H9 (cell line): ENCODE results near the gene TAAR8. TPM values are rescaled to one million over a fixed set of nuclear protein-coding genes. Genes with fewer than 3 reads are reported as not detected.

Experiments
- DNase-seq: peaks from one replicate; pipeline ENCODE4 v3.0.0-alpha.2; 2017
- H2AFZ ChIP-seq: one replicate; pipeline ENCODE4 v1.6.1; 2013; ENCODE audit warnings: mild to moderate bottlenecking, low read length, control low read depth, moderate library complexity
- H2AK5ac ChIP-seq: 2 replicates; pipeline ENCODE4 v1.6.1; 2013; ENCODE audit warnings: low read length, control low read depth, mixed read lengths; ENCODE audit not compliant: insufficient read length
- H2BK120ac ChIP-seq: one replicate; pipeline ENCODE4 v1.6.1; 2013; ENCODE audit warnings: low read depth, mild to moderate bottlenecking, low read length, control low read depth, inconsistent platforms; ENCODE audit not compliant: poor library complexity, severe bottlenecking
- H2BK12ac ChIP-seq: 2 replicates; pipeline ENCODE4 v1.6.1; 2013; ENCODE audit warnings: low read length, control low read depth, mixed read lengths, low read depth; ENCODE audit not compliant: insufficient read length
- H2BK15ac ChIP-seq: 2 replicates; pipeline ENCODE4 v1.6.1; 2013; ENCODE audit warnings: low read depth, low read length, control low read depth
- H2BK20ac ChIP-seq: one replicate; pipeline ENCODE4 v1.6.1; 2013; ENCODE audit warnings: low read depth, mild to moderate bottlenecking, low read length, control low read depth, inconsistent platforms; ENCODE audit not compliant: poor library complexity, severe bottlenecking
- H2BK5ac ChIP-seq: 2 replicates; pipeline ENCODE4 v1.6.1; 2013; ENCODE audit warnings: low read length, control low read depth, mixed read lengths; ENCODE audit not compliant: insufficient read length
- H3K14ac ChIP-seq: 2 replicates; pipeline ENCODE4 v1.6.1; 2013; ENCODE audit warnings: low read length, control low read depth; ENCODE audit not compliant: insufficient read depth
- H3K18ac ChIP-seq: 2 replicates; pipeline ENCODE4 v1.6.1; 2013; ENCODE audit warnings: low read depth, mild to moderate bottlenecking, mixed read lengths, low read length, control low read depth; ENCODE audit not compliant: insufficient read length
- H3K23ac ChIP-seq: 2 replicates; pipeline ENCODE4 v1.6.1; 2013; ENCODE audit warnings: low read length, control low read depth, mixed read lengths, low read depth; ENCODE audit not compliant: insufficient read length
- H3K23me2 ChIP-seq: 2 replicates; pipeline ENCODE4 v1.6.1; 2013; ENCODE audit warnings: low read depth, mild to moderate bottlenecking, mixed read lengths, low read length, control low read depth; ENCODE audit not compliant: insufficient read length, poor library complexity, severe bottlenecking
- H3K27ac ChIP-seq: 2 replicates; pipeline ENCODE4 v1.5.1; 2013; ENCODE audit warnings: low read length, control low read depth, mixed read lengths, low read depth; ENCODE audit not compliant: insufficient read length
- H3K27me3 ChIP-seq: 2 replicates; pipeline ENCODE4 v1.6.1; 2013; ENCODE audit warnings: low read length, control low read depth, inconsistent platforms; ENCODE audit not compliant: insufficient read depth
- H3K4ac ChIP-seq: 2 replicates; pipeline ENCODE4 v1.6.1; 2013; ENCODE audit warnings: low read depth, mild to moderate bottlenecking, control low read depth, inconsistent platforms, low read length, moderate library complexity
- H3K4me1 ChIP-seq: 2 replicates; pipeline ENCODE4 v1.6.1; 2013; ENCODE audit warnings: low read length, control low read depth, inconsistent platforms; ENCODE audit not compliant: insufficient read depth
- H3K4me2 ChIP-seq: 2 replicates; pipeline ENCODE4 v1.6.1; 2013; ENCODE audit warnings: low read length, control low read depth, mixed read lengths; ENCODE audit not compliant: insufficient read length, insufficient read depth
- H3K56ac ChIP-seq: 2 replicates; pipeline ENCODE4 v1.6.1; 2013; ENCODE audit warnings: low read depth, mild to moderate bottlenecking, mixed read lengths, low read length, control low read depth; ENCODE audit not compliant: insufficient read length
- H3K79me1 ChIP-seq: 2 replicates; pipeline ENCODE4 v1.6.1; 2013; ENCODE audit warnings: low read depth, mild to moderate bottlenecking, moderate library complexity, low read length, control low read depth, inconsistent platforms; ENCODE audit not compliant: insufficient read depth, poor library complexity, severe bottlenecking
- H3K79me2 ChIP-seq: 2 replicates; pipeline ENCODE4 v1.6.1; 2013; ENCODE audit warnings: low read length, control low read depth, inconsistent platforms; ENCODE audit not compliant: insufficient read depth
- H3K9ac ChIP-seq: 2 replicates; pipeline ENCODE4 v1.6.1; 2013; ENCODE audit warnings: low read length, control low read depth, mixed read lengths; ENCODE audit not compliant: insufficient read length; ENCODE audit errors: extremely low read depth
- H3K9me3 ChIP-seq: one replicate; pipeline ENCODE4 v1.6.1; 2013; ENCODE audit warnings: low read depth, low read length, inconsistent platforms; ENCODE audit not compliant: control insufficient read depth
- H3T11ph ChIP-seq: one replicate; pipeline ENCODE4 v1.6.1; 2013; ENCODE audit warnings: mild to moderate bottlenecking, low read length, control low read depth, inconsistent platforms
- H4K20me1 ChIP-seq: one replicate; pipeline ENCODE4 v1.6.1; 2013; ENCODE audit not compliant: control insufficient read depth, insufficient read length, insufficient read depth
- H4K5ac ChIP-seq: 2 replicates; pipeline ENCODE4 v1.6.1; 2013; ENCODE audit warnings: low read depth, mild to moderate bottlenecking, mixed read lengths, low read length, control low read depth; ENCODE audit not compliant: insufficient read length
- H4K8ac ChIP-seq: replicated peaks from 2 replicates; pipeline ENCODE4 v1.6.1; 2013; ENCODE audit warnings: low read length, control low read depth, mixed read lengths, low read depth; ENCODE audit not compliant: insufficient read length
- H4K91ac ChIP-seq: 2 replicates; pipeline ENCODE4 v1.6.1; 2013; ENCODE audit warnings: low read depth, mild to moderate bottlenecking, moderate library complexity, mixed read lengths, low read length, control low read depth; ENCODE audit not compliant: insufficient read length
- H3K27ac Mint-ChIP-seq, 3 experiments: 2 replicates in 2 of 3; 3 replicates in 1 of 3; pipeline ENCODE4 v1.8.0; 2020 to 2021; ENCODE audit warnings: mixed read lengths in 3 of 3, mild to moderate bottlenecking in 1 of 3, moderate library complexity in 1 of 3
- H3K27me3 Mint-ChIP-seq: 2 replicates; pipeline ENCODE4 v1.8.0; 2021; ENCODE audit warnings: low read depth, mild to moderate bottlenecking, moderate library complexity, mixed read lengths
- H3K36me3 Mint-ChIP-seq, 3 experiments: 2 replicates in 2 of 3; 3 replicates in 1 of 3; pipeline ENCODE4 v1.8.0; 2020 to 2021; ENCODE audit warnings: low read depth in 3 of 3, mixed read lengths in 3 of 3; ENCODE audit not compliant: insufficient read depth in 1 of 3
- H3K4me1 Mint-ChIP-seq, 2 experiments: 2 replicates each; pipeline ENCODE4 v1.8.0; 2020; ENCODE audit warnings: mixed read lengths in 2 of 2
- H3K4me3 Mint-ChIP-seq, 2 experiments: 2 replicates in 1 of 2; 3 replicates in 1 of 2; pipeline ENCODE4 v1.8.0; 2020 to 2021; ENCODE audit warnings: mild to moderate bottlenecking in 2 of 2, mixed read lengths in 2 of 2, moderate library complexity in 1 of 2
- H3K9me3 Mint-ChIP-seq, 2 experiments: 2 replicates in 1 of 2; 3 replicates in 1 of 2; pipeline ENCODE4 v1.8.0; 2020; ENCODE audit warnings: mild to moderate bottlenecking in 2 of 2, mixed read lengths in 2 of 2, moderate library complexity in 1 of 2
- CTCF ChIP-seq: fragments of 200-600 bp; sonication (generic); conservative IDR thresholded peaks from 3 replicates; pipeline ENCODE4 v1.8.0; 2021; ENCODE audit warnings: antibody characterized with exemption, mild to moderate bottlenecking
- WGBS: extraction: QIAGEN DNeasy Blood & Tissue Kit; methylation state at CpG from one replicate; pipeline ENCODE4 v1.1.7; 2013; ENCODE audit warnings: missing lambda C conversion rate, low lambda C conversion rate, mixed read lengths; ENCODE audit not compliant: insufficient read length; ENCODE audit errors: extremely low coverage; 5-methylcytosine and 5-hydroxymethylcytosine counted together
- total RNA-seq: library from RNA; stranded (reverse); gene quantifications from 2 replicates; pipeline ENCODE4 v1.2.1, GENCODE V29; 2021

Gene TAAR8
- total RNA-seq, 1 experiment from 2014 or later: not detected

DNA sequence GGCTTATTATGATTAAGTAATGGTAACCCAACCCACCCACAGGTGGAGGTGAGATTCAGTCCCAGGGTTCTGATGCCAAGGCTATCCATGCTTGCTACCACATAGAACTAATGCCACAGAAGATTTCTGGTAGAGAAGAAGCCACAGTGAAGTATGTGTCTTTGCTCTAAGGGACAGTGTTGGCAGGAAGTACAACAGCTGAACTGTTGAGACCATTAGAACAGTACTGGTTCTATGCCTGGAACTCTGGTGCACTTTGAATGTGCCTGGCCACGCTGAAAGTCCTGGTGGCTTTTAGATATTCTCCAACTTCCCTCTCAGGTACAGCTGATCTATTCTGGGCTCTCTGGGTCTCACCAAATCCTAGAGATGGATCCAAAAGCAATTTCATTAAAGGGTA is 47.3 kb upstream of the TAAR8 start:
- H3K9me3 ChIP-seq: no peaks in the 10 kb centered on the region
- no peak overlapping the region for H3K4ac ChIP-seq
- no peak for DNase-seq
- no peaks in the 10 kb centered on the region for H3K27me3 ChIP-seq
- no peak overlapping the region for H4K8ac ChIP-seq
- H3K9me3 Mint-ChIP-seq: no peaks in the 10 kb centered on the region
- no peak overlapping the region for H3T11ph ChIP-seq
- TF ChIP-seq CTCF: no peak
- H3K36me3 Mint-ChIP-seq: peaks cover 0 to 19% (median 16%) of the 10 kb centered on the region in 3 experiments; a peak in 6 of 7 replicates
- no peak overlapping the region for H3K27ac Mint-ChIP-seq
- no peak overlapping the region for H4K5ac ChIP-seq
- no peak overlapping the region for H2BK120ac ChIP-seq
- peaks cover 0 to 6% of the 10 kb centered on the region in 2 experiments; a peak in 1 of 4 replicates for H3K4me1 Mint-ChIP-seq
- H3K79me2 ChIP-seq: peaks cover 3% of the 10 kb centered on the region; the same call in 1 of the 2 replicates
- H3K56ac ChIP-seq: no peak overlapping the region
- no peak overlapping the region for H2AK5ac ChIP-seq
- H2AFZ ChIP-seq: no peak overlapping the region
- H3K27ac ChIP-seq: no peak overlapping the region
- no peak overlapping the region for H2BK12ac ChIP-seq
- no peak overlapping the region for H2BK5ac ChIP-seq
- no peak overlapping the region for H3K4me3 Mint-ChIP-seq
- H3K14ac ChIP-seq: no peak overlapping the region
- H3K23me2 ChIP-seq: no peaks in the 10 kb centered on the region
- no peak overlapping the region for H3K9ac ChIP-seq
- H3K23ac ChIP-seq: no peak overlapping the region
- H3K79me1 ChIP-seq: peaks cover 5% of the 10 kb centered on the region
- no peak overlapping the region for H4K91ac ChIP-seq
- H2BK20ac ChIP-seq: no peak overlapping the region
- no peaks in the 10 kb centered on the region for H3K4me1 ChIP-seq
- no CpG with 5 or more reads among the region's 1 CpG for WGBS
- H3K18ac ChIP-seq: no peak overlapping the region
- H3K4me2 ChIP-seq: no peak overlapping the region
- no peaks in the 10 kb centered on the region for H3K27me3 Mint-ChIP-seq
- H4K20me1 ChIP-seq: no peaks in the 10 kb centered on the region
- H2BK15ac ChIP-seq: no peak overlapping the region
